GM23338 (cell line): ENCODE data around the gene TAF11. TPM values are rescaled to one million over a fixed set of nuclear protein-coding genes. Genes with fewer than 3 reads are reported as not detected.

Experiments used
- ATAC-seq: fragments of 200-7000 bp; cut with Tn5 transposase; 3 replicates; pipeline ENCODE4 v1.9.1; 2020
- DNase-seq: peaks from one replicate; pipeline ENCODE4 v3.0.0-alpha.2; 2015; ENCODE audit warnings: low spot score
- H2AFZ ChIP-seq: fragments of 200-600 bp; sonication (generic); 2 replicates; pipeline ENCODE4 v1.8.0; 2016; ENCODE audit warnings: antibody characterized with exemption, mild to moderate bottlenecking, moderate library complexity
- H3F3A ChIP-seq: fragments of 200-600 bp; sonication (generic); replicated peaks from 2 replicates; pipeline ENCODE4 v1.8.0; 2017; ENCODE audit warnings: antibody characterized with exemption, mixed run types, low read depth
- H3K27ac ChIP-seq: fragments of 200-600 bp; sonication (generic); 2 replicates; pipeline ENCODE4 v1.6.1; 2016; ENCODE audit warnings: low read depth
- H3K27me3 ChIP-seq: fragments of 200-600 bp; sonication (generic); 2 replicates; pipeline ENCODE4 v1.8.0; 2016; ENCODE audit warnings: mild to moderate bottlenecking, mixed run types, moderate library complexity; ENCODE audit not compliant: insufficient read depth
- H3K36me3 ChIP-seq: fragments of 200-600 bp; sonication (generic); 2 replicates; pipeline ENCODE4 v1.8.0; 2016; ENCODE audit warnings: mild to moderate bottlenecking; ENCODE audit not compliant: insufficient read depth
- H3K4me1 ChIP-seq: fragments of 200-600 bp; sonication (generic); 2 replicates; pipeline ENCODE4 v1.8.0; 2016; ENCODE audit warnings: mild to moderate bottlenecking, moderate library complexity; ENCODE audit not compliant: insufficient read depth
- H3K4me2 ChIP-seq: fragments of 200-600 bp; sonication (generic); 2 replicates; pipeline ENCODE4 v1.7.1; 2017; ENCODE audit warnings: mixed run types
- H3K4me3 ChIP-seq: fragments of 200-600 bp; sonication (generic); 2 replicates; pipeline ENCODE4 v1.6.1; 2016; ENCODE audit warnings: mixed run types
- H3K79me2 ChIP-seq: fragments of 200-600 bp; sonication (generic); replicated peaks from 2 replicates; pipeline ENCODE4 v1.8.0; 2017; ENCODE audit warnings: mild to moderate bottlenecking; ENCODE audit not compliant: insufficient read depth
- H3K9me2 ChIP-seq: fragments of 200-600 bp; sonication (generic); 2 replicates; pipeline ENCODE4 v1.8.0; 2017; ENCODE audit not compliant: insufficient read depth
- H4K20me1 ChIP-seq: fragments of 200-600 bp; sonication (generic); replicated peaks from 2 replicates; pipeline ENCODE4 v1.8.0; 2017; ENCODE audit warnings: mild to moderate bottlenecking; ENCODE audit not compliant: insufficient read depth
- H3K27ac Mint-ChIP-seq: 2 replicates; pipeline ENCODE4 v1.8.0; 2020; ENCODE audit warnings: inconsistent platforms, mild to moderate bottlenecking, moderate library complexity, mixed read lengths
- H3K27me3 Mint-ChIP-seq: 3 replicates; pipeline ENCODE4 v1.8.0; 2022; ENCODE audit warnings: low read depth, mild to moderate bottlenecking, moderate library complexity, mixed read lengths, inconsistent platforms; ENCODE audit not compliant: insufficient read depth, poor library complexity
- H3K36me3 Mint-ChIP-seq: 3 replicates; pipeline ENCODE4 v1.8.0; 2021; ENCODE audit warnings: low read depth, mild to moderate bottlenecking, inconsistent platforms, moderate library complexity, mixed read lengths
- H3K4me1 Mint-ChIP-seq: 3 replicates; pipeline ENCODE4 v1.8.0; 2020; ENCODE audit warnings: mild to moderate bottlenecking, inconsistent platforms, mixed read lengths
- H3K4me3 Mint-ChIP-seq: 3 replicates; pipeline ENCODE4 v1.8.0; 2021; ENCODE audit warnings: moderate library complexity, mild to moderate bottlenecking, inconsistent platforms, mixed read lengths
- H3K9me3 Mint-ChIP-seq: 3 replicates; pipeline ENCODE4 v1.8.0; 2020; ENCODE audit warnings: moderate library complexity, mild to moderate bottlenecking, inconsistent platforms, mixed read lengths
- CREB1 ChIP-seq: fragments of 250-450 bp; sonication (Bioruptor Pico); IDR thresholded peaks from 2 replicates; pipeline ENCODE4 v1.5.0; 2020; ENCODE audit warnings: low read depth, mild to moderate bottlenecking, moderate library complexity
- EZH2 ChIP-seq: fragments of 200-600 bp; sonication (generic); IDR thresholded peaks from one replicate; pipeline ENCODE4 v1.8.0; 2017; ENCODE audit warnings: antibody characterized with exemption, mild to moderate bottlenecking, low read depth; ENCODE audit not compliant: unreplicated experiment
- EZH2phosphoT487 ChIP-seq: fragments of 200-600 bp; sonication (generic); IDR thresholded peaks from one replicate; pipeline ENCODE4 v1.8.1; 2018; ENCODE audit warnings: antibody characterized with exemption; ENCODE audit not compliant: unreplicated experiment
- JUNB ChIP-seq: IDR thresholded peaks from one replicate; pipeline ENCODE4 v1.6.1; 2016; ENCODE audit warnings: antibody characterized with exemption; ENCODE audit not compliant: unreplicated experiment
- NANOG ChIP-seq: IDR thresholded peaks from 2 replicates; pipeline ENCODE4 v1.6.1; 2016; ENCODE audit warnings: antibody characterized with exemption, borderline replicate concordance
- POLR2AphosphoS5 ChIP-seq: IDR thresholded peaks from 2 replicates; pipeline ENCODE4 v1.6.1; 2016; ENCODE audit warnings: antibody characterized with exemption, low read depth
- ZNF114 ChIP-seq: fragments of 250-450 bp; sonication (Bioruptor Pico); IDR thresholded peaks from 2 replicates; pipeline ENCODE4 v1.5.0; 2020; ENCODE audit warnings: mild to moderate bottlenecking, moderate library complexity
- ZNF331 ChIP-seq: fragments of 250-450 bp; sonication (Bioruptor Pico); IDR thresholded peaks from 2 replicates; pipeline ENCODE4 v1.5.0; 2020; ENCODE audit warnings: low read depth, mild to moderate bottlenecking, moderate library complexity
- polyA plus RNA-seq: library from polyadenylated mRNA; unstranded; fragments of >200 nt; fragmentation: Nextera tagmentation; extraction: Ambion mirVana; gene quantifications from 2 replicates; pipeline ENCODE4 v1.2.1, GENCODE V29; 2016
- total RNA-seq: library from RNA; depleted of rRNA; stranded (reverse); fragments of >200 nt; shearing (Covaris generic); gene quantifications from 2 replicates; pipeline ENCODE4 v1.2.3, GENCODE V29; 2014
- TF ChIP-seq, protein P1 (sequence below), 2 experiments: fragments of 200-600 bp in 1 of 2; sonication (generic) in 1 of 2; conservative IDR thresholded peaks; 2 replicates each; pipeline versions ENCODE4 v1.5.1 to v1.6.1; 2016 to 2017; ENCODE audit warnings: antibody characterized with exemption in 2 of 2, low read depth in 2 of 2, mild to moderate bottlenecking in 2 of 2, moderate library complexity in 1 of 2
- TF ChIP-seq, protein P2 (sequence below): IDR thresholded peaks from one replicate; pipeline ENCODE4 v1.6.1; 2018; ENCODE audit warnings: antibody characterized with exemption; ENCODE audit not compliant: unreplicated experiment
- TF ChIP-seq, protein P3 (sequence below): IDR thresholded peaks from 2 replicates; pipeline ENCODE4 v1.6.1; 2016; ENCODE audit warnings: antibody characterized with exemption

The TAF11 gene
- total and polyA plus RNA-seq, 2 experiments from 2014 or later, result 51.1 to 65.3 TPM

DNA sequence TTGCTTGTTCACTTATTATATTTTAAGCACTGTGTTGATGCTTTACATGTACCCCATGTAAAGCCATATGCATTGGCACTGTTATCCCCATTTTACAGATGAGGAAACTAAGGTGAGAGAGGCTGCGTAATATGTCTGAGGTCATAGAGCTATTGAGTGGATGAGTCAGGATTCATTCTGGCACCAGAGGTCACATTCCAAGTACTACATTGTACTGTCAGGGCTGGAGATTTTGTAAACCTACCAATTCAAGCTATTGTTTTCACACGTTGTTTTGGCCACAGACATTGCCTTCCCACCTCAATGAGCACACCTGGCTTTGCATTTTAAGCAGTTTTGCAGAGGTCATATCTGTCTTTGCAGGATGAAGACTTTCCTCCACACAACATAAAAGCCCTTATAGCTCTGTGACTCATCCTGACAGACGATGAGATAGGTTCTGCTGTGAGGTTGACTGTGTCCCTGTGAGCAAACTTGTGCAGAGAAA, 34.4 kb upstream of the TAF11 start (continued):
- TF ChIP-seq, protein P1, sequence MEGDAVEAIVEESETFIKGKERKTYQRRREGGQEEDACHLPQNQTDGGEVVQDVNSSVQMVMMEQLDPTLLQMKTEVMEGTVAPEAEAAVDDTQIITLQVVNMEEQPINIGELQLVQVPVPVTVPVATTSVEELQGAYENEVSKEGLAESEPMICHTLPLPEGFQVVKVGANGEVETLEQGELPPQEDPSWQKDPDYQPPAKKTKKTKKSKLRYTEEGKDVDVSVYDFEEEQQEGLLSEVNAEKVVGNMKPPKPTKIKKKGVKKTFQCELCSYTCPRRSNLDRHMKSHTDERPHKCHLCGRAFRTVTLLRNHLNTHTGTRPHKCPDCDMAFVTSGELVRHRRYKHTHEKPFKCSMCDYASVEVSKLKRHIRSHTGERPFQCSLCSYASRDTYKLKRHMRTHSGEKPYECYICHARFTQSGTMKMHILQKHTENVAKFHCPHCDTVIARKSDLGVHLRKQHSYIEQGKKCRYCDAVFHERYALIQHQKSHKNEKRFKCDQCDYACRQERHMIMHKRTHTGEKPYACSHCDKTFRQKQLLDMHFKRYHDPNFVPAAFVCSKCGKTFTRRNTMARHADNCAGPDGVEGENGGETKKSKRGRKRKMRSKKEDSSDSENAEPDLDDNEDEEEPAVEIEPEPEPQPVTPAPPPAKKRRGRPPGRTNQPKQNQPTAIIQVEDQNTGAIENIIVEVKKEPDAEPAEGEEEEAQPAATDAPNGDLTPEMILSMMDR (conservative IDR thresholded peaks at IDR 0.05; ENCODE audit: low read depth in 2 of 2), result no peak
- TF ChIP-seq ZNF114, result no peak
- TF ChIP-seq, protein P2, sequence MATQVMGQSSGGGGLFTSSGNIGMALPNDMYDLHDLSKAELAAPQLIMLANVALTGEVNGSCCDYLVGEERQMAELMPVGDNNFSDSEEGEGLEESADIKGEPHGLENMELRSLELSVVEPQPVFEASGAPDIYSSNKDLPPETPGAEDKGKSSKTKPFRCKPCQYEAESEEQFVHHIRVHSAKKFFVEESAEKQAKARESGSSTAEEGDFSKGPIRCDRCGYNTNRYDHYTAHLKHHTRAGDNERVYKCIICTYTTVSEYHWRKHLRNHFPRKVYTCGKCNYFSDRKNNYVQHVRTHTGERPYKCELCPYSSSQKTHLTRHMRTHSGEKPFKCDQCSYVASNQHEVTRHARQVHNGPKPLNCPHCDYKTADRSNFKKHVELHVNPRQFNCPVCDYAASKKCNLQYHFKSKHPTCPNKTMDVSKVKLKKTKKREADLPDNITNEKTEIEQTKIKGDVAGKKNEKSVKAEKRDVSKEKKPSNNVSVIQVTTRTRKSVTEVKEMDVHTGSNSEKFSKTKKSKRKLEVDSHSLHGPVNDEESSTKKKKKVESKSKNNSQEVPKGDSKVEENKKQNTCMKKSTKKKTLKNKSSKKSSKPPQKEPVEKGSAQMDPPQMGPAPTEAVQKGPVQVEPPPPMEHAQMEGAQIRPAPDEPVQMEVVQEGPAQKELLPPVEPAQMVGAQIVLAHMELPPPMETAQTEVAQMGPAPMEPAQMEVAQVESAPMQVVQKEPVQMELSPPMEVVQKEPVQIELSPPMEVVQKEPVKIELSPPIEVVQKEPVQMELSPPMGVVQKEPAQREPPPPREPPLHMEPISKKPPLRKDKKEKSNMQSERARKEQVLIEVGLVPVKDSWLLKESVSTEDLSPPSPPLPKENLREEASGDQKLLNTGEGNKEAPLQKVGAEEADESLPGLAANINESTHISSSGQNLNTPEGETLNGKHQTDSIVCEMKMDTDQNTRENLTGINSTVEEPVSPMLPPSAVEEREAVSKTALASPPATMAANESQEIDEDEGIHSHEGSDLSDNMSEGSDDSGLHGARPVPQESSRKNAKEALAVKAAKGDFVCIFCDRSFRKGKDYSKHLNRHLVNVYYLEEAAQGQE, result no peak
- TF ChIP-seq EZH2, result no peak
- no peak for TF ChIP-seq NANOG
- TF ChIP-seq CREB1 (CRISPR knock-in tag), result no peak
- no peak for TF ChIP-seq EZH2phosphoT487
- no peak for TF ChIP-seq POLR2AphosphoS5
- no peak for TF ChIP-seq JUNB
- no peak for TF ChIP-seq ZNF331 (CRISPR knock-in tag)
- TF ChIP-seq, protein P3, sequence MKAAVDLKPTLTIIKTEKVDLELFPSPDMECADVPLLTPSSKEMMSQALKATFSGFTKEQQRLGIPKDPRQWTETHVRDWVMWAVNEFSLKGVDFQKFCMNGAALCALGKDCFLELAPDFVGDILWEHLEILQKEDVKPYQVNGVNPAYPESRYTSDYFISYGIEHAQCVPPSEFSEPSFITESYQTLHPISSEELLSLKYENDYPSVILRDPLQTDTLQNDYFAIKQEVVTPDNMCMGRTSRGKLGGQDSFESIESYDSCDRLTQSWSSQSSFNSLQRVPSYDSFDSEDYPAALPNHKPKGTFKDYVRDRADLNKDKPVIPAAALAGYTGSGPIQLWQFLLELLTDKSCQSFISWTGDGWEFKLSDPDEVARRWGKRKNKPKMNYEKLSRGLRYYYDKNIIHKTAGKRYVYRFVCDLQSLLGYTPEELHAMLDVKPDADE, result no peak

GRCh38 chr6:34920097-34920496, 32.3 kb upstream of the TAF11 start:
- H3K36me3 ChIP-seq, result no peaks in the 10 kb centered on the region
- DNase-seq (no peak), ATAC-seq (no peak)
- Mint-ChIP-seq H3K27me3 (peaks cover 3% of the 10 kb centered on the region), H3K4me3 (no peak overlapping the region), H3K27ac (no peak overlapping the region), H3K4me1 (peaks cover 19% of the 10 kb centered on the region), H3K9me3 (no peaks in the 10 kb centered on the region), H3K36me3 (no peaks in the 10 kb centered on the region)
- no peak overlapping the region for H3K27ac ChIP-seq
- peaks cover 11% of the 10 kb centered on the region for H3K79me2 ChIP-seq
- peaks cover 6% of the 10 kb centered on the region; the same call in 1 of the 2 replicates for H4K20me1 ChIP-seq
- no peaks in the 10 kb centered on the region for H3K9me2 ChIP-seq
- no peaks in the 10 kb centered on the region for H3K27me3 ChIP-seq
- no peak overlapping the region for H2AFZ ChIP-seq
- TF ChIP-seq EZH2phosphoT487, result no peak
- H3K4me1 ChIP-seq, result peaks cover 6% of the 10 kb centered on the region; the same call in 1 of the 2 replicates
- H3K4me2 ChIP-seq, result no peak overlapping the region
- H3K4me3 ChIP-seq, result no peak overlapping the region
- no peaks in the 10 kb centered on the region for H3F3A ChIP-seq
